HepG2 (cell line): ENCODE data around the gene ADCY7. TPM values are rescaled to one million over a fixed set of nuclear protein-coding genes. Genes with fewer than 3 reads are reported as not detected.

Source experiments
- AHDC1 ChIP-seq: sonication (generic); formaldehyde crosslinking; IDR thresholded peaks from 2 replicates; pipeline ENCODE4 v1.5.1; 2020; ENCODE audit warnings: mild to moderate bottlenecking, missing genetic modification reagents, borderline replicate concordance
- ATF6 ChIP-seq: sonication (generic); formaldehyde crosslinking; conservative IDR thresholded peaks from 2 replicates; pipeline ENCODE4 v1.4.0; 2020; ENCODE audit warnings: missing genetic modification reagents
- E2F5 ChIP-seq: sonication (generic); formaldehyde crosslinking; conservative IDR thresholded peaks from 2 replicates; pipeline ENCODE4 v1.4.0; 2020; ENCODE audit warnings: missing genetic modification reagents
- FOXA1 ChIP-seq, 2 experiments: fragments of 450-650 bp in 1 of 2; sonication (generic) in 1 of 2; formaldehyde crosslinking in 1 of 2; IDR thresholded peaks; 2 replicates each; pipeline versions ENCODE4 v1.4.0 to v1.6.1; 2016 to 2020; ENCODE audit warnings: missing genetic modification reagents in 1 of 2
- GABPB1 ChIP-seq: IDR thresholded peaks from 2 replicates; pipeline ENCODE4 v1.6.1; 2016; ENCODE audit warnings: mild to moderate bottlenecking, missing genetic modification reagents, moderate library complexity, missing compliant biosample characterization
- KDM1A ChIP-seq: IDR thresholded peaks from 2 replicates; pipeline ENCODE4 v1.6.1; 2016; ENCODE audit warnings: missing compliant biosample characterization
- KLF11 ChIP-seq: IDR thresholded peaks from 2 replicates; pipeline ENCODE4 v1.6.1; 2016; ENCODE audit warnings: missing compliant biosample characterization
- NR0B2 ChIP-seq: sonication (generic); formaldehyde crosslinking; IDR thresholded peaks from 2 replicates; pipeline ENCODE4 v1.4.0; 2020; ENCODE audit warnings: mild to moderate bottlenecking, missing genetic modification reagents
- ZFYVE20 ChIP-seq: sonication (generic); formaldehyde crosslinking; IDR thresholded peaks from 2 replicates; pipeline ENCODE4 v1.8.0; 2023; ENCODE audit warnings: low read depth, mild to moderate bottlenecking, moderate library complexity, missing genetic modification reagents, borderline replicate concordance
- ZKSCAN5 ChIP-seq: sonication (generic); formaldehyde crosslinking; IDR thresholded peaks from 2 replicates; pipeline ENCODE4 v1.5.1; 2020; ENCODE audit warnings: mild to moderate bottlenecking, missing genetic modification reagents
- ZNF263 ChIP-seq: sonication (generic); formaldehyde crosslinking; IDR thresholded peaks from 2 replicates; pipeline ENCODE4 v1.4.0; 2020; ENCODE audit warnings: missing genetic modification reagents
- ZNF468 ChIP-seq: sonication (generic); formaldehyde crosslinking; IDR thresholded peaks from 2 replicates; pipeline ENCODE4 v1.8.0; 2022; ENCODE audit warnings: mild to moderate bottlenecking, moderate library complexity, missing genetic modification reagents
- ZNF609 ChIP-seq: sonication (generic); formaldehyde crosslinking; IDR thresholded peaks from 2 replicates; pipeline ENCODE4 v1.4.0; 2020; ENCODE audit warnings: mild to moderate bottlenecking, missing genetic modification reagents, borderline replicate concordance
- polyA plus RNA-seq, 8 experiments: library from polyadenylated mRNA; depleted of rRNA in 3 of 8; stranded (reverse) in 7 of 8; unstranded in 1 of 8; fragments of >200 nt; fragmentation: Illumina TruSeq in 4 of 8; extraction: Trizol in 4 of 8; gene quantifications; 2 replicates each; pipeline versions ENCODE4 v1.2.1 to v1.2.3, GENCODE V29; 2011 to 2016; ENCODE audit warnings: low read depth in 4 of 8, missing spikeins in 1 of 8, mixed read lengths in 1 of 8; ENCODE audit not compliant: insufficient read depth in 1 of 8
- total RNA-seq, 5 experiments: library from RNA; depleted of rRNA; stranded (reverse); fragments of >200 nt; fragmentation: Illumina TruSeq; extraction: Trizol; gene quantifications; 2 replicates each; pipeline ENCODE4 v1.2.3, GENCODE V29; 2016; ENCODE audit warnings: low read depth in 1 of 5

ADCY7 gene
- total and polyA plus RNA-seq, 2 of the 13 experiments (the other 11 are each of a cell fraction or from before 2014, with no cell fraction given) = 2.2 to 4.3 TPM

- no peak for TF ChIP-seq ZNF609 (CRISPR knock-in tag)
- no peak for TF ChIP-seq ZNF468
- no peak for TF ChIP-seq E2F5 (CRISPR knock-in tag)
- no peak for TF ChIP-seq NR0B2 (CRISPR knock-in tag)
- TF ChIP-seq ZKSCAN5 (CRISPR knock-in tag) = no peak
- no peak for TF ChIP-seq GABPB1 (CRISPR knock-in tag)
- TF ChIP-seq AHDC1 (CRISPR knock-in tag) = no peak
- TF ChIP-seq KLF11 (CRISPR knock-in tag) = no peak
- no peak for TF ChIP-seq KDM1A (CRISPR knock-in tag)
- TF ChIP-seq ATF6 (CRISPR knock-in tag) = no peak
- no peak for TF ChIP-seq ZFYVE20
- no peak for TF ChIP-seq FOXA1 (IDR thresholded peaks at IDR 0.05)
- TF ChIP-seq FOXA1 (CRISPR knock-in tag; IDR thresholded peaks at IDR 0.05) = no peak
- no peak for TF ChIP-seq ZNF263 (CRISPR knock-in tag)
Observed at GRCh38 chr16:50268352-50268751, 2.0 kb downstream of the ADCY7 start (continued).
